HG03064 (cell line): Measurements from ENCODE around the gene RALGPS1.

Experiments used
- ATAC-seq: cut with Tn5 transposase; IDR thresholded peaks from one replicate; pipeline ENCODE4 v1.9.1; 2021; ENCODE audit warnings: low read depth; ENCODE audit not compliant: unreplicated experiment

Gene RALGPS1

GRCh38 chr9:127066851-127067136, 152.2 kb downstream of the RALGPS1 start:
- no peak for ATAC-seq

DNA sequence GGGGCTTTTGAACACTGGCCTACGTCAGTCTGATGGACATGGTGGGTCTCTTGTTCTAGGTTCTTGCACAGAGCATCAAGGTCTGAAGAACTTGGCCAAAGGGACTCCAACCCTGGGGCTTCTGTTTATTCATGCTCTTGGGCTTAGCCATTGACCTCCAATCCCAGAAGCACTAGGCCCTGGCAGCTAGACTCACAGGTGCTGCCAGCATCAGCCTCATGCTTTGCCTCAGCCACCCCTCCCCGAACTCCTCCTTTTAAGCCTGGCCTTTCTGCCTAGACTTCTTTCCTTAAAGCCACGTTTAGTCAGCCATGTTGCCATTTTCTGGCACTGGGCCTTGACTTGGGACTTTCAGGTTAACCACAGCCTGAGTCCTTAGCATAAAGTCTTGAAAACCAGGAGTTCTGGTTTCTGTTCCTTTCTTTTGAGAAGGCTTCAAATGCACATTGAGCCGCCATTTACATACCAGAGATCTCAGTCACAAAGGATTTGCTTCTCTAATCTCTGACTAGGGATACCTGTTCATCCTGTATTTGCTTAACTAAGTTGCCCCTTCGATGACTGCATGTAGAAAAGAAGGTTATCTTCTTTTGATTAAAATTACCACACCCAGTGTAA, 153.1 kb downstream of the RALGPS1 start:
- no peak for ATAC-seq

- no peak for ATAC-seq
Observed at GRCh38 chr9:127074561-127075548, 160.3 kb downstream of the RALGPS1 start.

DNA sequence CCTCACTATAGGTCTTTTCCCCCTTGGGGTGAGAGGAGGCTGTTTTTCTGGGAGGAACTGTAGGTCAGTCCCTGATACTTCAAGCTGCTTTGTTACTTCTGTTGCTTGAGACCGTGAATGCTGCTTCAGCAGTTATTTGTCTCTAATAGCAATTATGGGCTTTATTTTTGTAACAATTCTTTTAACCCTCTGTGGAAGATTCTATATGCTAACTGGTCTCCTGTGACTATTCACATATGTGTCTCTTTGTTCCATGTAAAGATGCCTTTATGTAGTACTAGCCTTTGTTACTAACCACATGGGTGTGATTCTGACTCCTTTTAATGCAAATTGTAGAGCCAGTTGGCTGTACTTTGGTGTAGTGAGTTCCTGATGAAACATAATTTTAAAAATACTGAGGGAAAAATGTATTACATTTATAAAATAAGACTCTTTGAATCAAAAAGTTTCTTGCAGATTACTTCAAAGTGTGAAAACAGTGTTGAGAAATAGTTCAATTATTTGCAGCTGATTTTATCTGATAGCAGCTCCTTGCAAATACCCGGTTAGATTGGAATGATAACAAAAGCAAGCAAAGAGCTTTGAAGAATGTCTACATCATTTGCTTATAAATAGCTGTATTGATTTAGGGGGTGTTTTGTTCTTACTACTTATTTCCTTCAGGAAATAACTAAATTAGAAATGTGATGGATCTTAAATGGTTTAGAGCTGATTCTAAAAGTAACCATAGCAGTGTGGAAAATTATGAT, 161.2 kb downstream of the RALGPS1 start:
- ATAC-seq: no peak

- no peak for ATAC-seq
Observed at GRCh38 chr9:127076860-127077643, 162.5 kb downstream of the RALGPS1 start.

DNA sequence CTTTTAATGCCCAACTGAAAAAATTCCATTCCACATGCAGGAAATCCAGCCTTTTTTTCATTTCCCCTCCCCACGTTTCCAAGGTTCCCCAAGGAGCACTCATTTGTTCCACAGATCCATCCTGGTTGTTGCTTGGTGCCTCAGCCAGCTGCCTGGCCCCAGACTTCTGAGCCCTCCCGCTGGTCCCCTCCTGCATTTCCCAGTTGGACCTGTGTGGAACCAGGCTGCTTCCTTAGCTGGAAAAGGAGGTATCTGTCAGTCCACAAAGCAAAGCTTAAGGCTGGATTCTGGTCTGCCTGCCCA, 163.0 kb downstream of the RALGPS1 start:
- ATAC-seq: no peak

DNA sequence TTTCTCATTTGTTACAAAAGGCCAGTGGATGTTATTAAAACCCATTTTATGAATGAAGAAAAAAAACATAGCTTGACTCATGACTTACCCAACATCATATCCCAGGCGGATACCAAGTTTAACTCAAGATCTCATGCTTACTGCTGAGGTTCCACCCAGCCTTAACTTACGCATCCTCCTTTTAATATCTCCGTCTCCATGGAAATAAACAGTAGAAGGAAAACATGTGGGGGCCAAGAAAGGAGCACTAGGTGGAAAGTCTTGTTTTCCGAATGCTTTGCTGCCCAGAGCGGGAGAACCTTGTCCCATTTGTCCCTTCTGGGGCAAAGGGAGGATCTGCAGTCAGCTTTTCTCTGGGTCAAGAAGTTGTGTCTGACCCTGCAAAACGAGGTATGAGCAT, 163.8 kb downstream of the RALGPS1 start:
- ATAC-seq: no peak

DNA sequence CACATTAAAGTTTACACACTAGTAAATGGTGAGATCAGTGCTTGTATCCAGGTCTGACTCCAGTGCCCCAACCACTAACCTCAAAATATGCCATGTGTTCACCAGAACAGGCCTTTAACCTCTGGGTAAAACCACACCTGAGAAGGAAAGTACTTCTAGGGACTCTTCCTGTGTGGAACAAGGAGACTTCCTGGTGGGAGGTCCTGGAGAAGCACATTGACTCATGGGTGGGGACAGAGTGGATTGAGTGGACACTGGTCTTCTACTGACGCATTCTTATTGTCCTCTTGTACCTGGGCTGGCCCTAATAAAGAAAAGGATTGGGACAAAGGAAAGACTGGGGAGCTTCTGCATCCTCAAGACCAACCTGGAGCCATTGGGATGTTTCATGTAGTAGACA, 164.4 kb downstream of the RALGPS1 start:
- no peak for ATAC-seq

GRCh38 chr9:127079446-127080140, 165.0 kb downstream of the RALGPS1 start:
- ATAC-seq: no peak

GRCh38 chr9:127081250-127082185, 166.9 kb downstream of the RALGPS1 start:
- no peak for ATAC-seq

DNA sequence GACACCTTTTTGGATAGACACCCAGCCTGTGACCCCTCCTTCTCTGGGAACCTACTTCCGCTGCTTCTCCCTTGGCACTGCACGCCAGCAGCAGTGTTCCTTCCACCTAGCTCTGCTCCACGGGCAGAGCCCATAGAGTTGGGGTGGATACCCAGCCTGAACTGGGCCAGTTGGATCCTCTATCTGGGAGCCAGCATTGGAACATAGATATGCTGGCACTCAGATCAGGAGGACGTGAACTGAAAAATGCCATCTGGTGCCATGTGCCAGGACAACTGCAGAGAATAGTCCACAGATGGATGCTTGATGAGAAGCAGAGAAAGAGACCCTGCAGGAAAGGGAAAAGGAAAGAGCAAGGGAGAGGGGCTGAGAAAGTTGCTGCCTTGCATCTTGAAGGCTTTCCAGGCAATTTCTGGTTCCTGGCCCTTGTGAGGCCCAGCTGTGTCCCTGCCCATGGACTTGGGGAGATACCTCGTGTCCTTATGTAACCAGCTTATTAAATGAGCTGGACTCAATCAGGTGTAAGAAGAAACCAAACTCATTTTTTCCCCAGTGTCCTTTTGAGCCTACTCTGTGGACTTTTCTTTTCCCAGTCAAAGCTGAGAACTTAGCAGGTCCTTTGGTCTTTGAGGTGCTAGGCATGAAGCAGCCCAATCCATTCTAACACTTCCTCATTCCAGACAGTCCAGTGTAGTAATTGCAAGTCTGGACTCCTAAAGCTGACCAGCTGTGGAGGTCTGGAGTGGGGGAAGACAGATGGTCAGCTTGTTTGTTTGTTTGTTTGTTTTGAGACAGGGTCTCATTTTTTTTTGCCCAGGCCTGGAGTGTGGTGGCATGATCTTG, 168.8 kb downstream of the RALGPS1 start:
- no peak for ATAC-seq

DNA sequence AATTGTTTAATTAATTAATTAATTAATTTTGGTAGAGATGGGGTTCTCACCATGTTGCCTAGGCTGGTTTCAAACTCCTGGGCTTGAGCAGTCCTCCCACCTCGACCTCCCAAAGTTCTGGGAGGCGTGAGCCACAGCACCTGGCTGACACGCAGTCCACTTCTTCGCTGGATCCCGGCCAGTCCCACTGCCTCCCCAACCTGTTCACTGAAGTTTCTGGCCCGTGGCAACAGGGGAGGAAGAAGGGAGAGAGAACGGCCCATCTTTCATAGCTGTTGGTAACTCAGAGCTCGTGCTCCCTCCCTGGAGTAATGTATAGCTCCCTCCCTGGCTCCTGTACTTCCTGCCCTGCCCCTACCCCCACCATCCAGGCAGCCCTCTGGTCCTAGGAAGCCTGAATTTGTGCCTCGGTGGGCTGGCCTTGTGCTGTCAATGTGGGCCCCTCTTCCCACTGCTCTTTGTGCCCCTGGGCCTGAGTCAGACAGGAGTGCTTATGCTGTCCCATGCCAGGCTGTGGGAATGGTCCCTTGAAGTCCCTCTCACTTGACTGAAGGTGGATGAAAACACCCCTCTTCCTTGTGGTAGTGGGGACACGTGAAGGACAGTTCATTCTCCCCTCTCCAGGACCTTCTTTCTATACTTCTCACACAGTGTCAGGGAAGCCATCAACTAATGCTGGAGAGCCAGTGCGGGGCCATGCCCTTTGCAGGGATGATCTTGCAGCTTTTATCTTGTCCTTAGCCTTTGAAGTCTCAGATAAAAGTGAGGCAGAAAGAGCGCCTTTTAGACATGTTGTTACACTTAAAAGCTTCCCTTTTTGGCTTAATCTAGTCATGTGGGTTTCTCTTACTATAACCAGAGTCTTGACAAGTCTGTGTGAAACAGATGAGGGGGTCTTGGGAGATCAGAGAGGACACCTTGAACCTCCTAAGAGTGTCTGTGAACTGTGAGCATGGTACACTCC, 169.8 kb downstream of the RALGPS1 start:
- no peak for ATAC-seq

DNA sequence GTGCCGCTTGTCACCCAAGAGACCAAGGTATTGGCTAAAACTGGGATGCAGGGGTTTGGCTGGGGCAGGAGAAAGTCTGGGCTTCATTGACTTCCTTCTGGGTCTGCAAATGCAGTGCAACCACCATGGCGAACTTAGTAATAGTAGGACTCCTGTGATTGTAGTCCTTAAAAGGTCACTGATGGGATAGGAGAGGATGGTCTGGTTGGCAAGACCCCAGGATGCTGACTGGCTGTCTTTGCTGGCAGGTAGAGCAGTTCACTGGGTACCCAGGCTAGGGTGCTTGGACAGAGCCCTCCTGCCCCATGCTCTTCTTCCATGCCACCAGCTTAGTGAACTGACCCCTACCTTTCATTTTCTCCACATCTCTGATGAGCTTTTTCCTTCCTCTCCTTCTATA, 170.6 kb downstream of the RALGPS1 start:
- no peak for ATAC-seq

GRCh38 chr9:127086771-127087170, 172.2 kb downstream of the RALGPS1 start:
- no peak for ATAC-seq

DNA sequence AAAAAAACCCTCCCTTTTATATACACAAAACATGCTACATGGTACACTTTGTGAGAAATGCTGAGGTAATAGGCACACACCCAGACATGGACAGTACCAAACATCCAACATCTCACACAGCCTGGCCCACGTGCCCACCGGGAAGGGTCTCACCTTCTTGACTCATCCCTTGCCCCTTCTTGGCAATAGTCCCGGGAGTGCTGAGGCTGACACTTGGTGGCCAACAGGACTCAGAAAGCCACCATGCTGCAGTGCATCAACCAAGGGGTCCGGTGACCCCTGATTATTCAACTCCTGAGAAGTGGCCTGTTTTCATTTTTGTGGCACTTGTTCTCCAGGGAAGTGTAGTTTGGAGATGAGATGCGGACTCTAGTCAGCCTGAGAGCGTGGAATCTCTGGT, 172.8 kb downstream of the RALGPS1 start:
- ATAC-seq: no peak

DNA sequence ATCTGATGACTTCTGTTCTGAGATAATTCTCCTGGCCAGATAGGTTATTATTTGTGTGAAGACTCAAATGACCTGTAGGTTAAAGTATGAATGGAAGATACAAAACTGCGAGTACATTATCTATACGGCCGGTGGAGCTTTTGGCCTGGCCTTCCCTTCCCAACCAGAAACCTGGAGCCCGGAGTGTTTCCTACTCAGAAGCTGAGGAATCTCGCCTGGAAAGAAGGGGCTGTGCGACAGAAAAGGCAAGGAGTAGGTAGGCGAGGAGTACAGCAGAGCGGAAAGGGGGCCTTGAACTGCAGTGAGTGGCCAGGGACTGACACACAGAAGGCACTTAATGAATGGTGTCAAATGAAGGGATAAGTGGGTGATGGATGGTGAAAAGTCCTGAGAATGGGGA, 173.3 kb downstream of the RALGPS1 start:
- ATAC-seq: no peak
